WI38 (cell line): ENCODE results near the gene ZNF408.

Experiments
- H3K4me3 ChIP-seq: 2 replicates; pipeline ENCODE4 v1.5.1; 2011; ENCODE audit warnings: low read depth, mild to moderate bottlenecking, control low read depth, low read length
- CTCF ChIP-seq: IDR thresholded peaks from 2 replicates; pipeline ENCODE4 v1.5.1; 2012; ENCODE audit warnings: low read depth, mild to moderate bottlenecking, control low read depth, low read length

ZNF408 gene

GRCh38 chr11:46729110-46730027 lies 28.5 kb downstream of the ZNF408 start:
- no peak for TF ChIP-seq CTCF
- H3K4me3 ChIP-seq = no peak overlapping the region

- TF ChIP-seq CTCF = no peak
- H3K4me3 ChIP-seq = no peak overlapping the region
These were observed 30.7 kb downstream of the ZNF408 start for GRCh38 chr11:46731545-46731944.

GRCh38 chr11:46733234-46733633 lies 32.4 kb downstream of the ZNF408 start:
- no peak overlapping the region for H3K4me3 ChIP-seq
- TF ChIP-seq CTCF = no peak

GRCh38 chr11:46736146-46736545 lies 35.3 kb downstream of the ZNF408 start:
- no peak for TF ChIP-seq CTCF
- H3K4me3 ChIP-seq = no peak overlapping the region

- H3K4me3 ChIP-seq = no peak overlapping the region
- TF ChIP-seq CTCF = no peak
These were observed 35.8 kb downstream of the ZNF408 start for GRCh38 chr11:46736615-46737014.

GRCh38 chr11:46737699-46738098 lies 36.9 kb downstream of the ZNF408 start:
- TF ChIP-seq CTCF = no peak

GRCh38 chr11:46738887-46739286 lies 38.1 kb downstream of the ZNF408 start:
- no peak for TF ChIP-seq CTCF
- no peak overlapping the region for H3K4me3 ChIP-seq

More at GRCh38 chr11:46737699-46738098, 36.9 kb downstream of the ZNF408 start:
- H3K4me3 ChIP-seq = no peak overlapping the region
